GM12878 (cell line): ENCODE measurements around the gene SPTBN2. TPM values are rescaled to one million over a fixed set of nuclear protein-coding genes. Genes with fewer than 3 reads are reported as not detected.

ENCODE experiments used
- ATAC-seq: fragments of 200-7000 bp; cut with Tn5 transposase; 3 replicates; pipeline ENCODE4 v1.9.1; 2020; ENCODE audit warnings: mild to moderate bottlenecking, moderate library complexity
- BruUV-seq: library from RNA; stranded (reverse); fragments of 400-500 nt; replicated peaks from 2 replicates; lab custom pipeline; 2021; lab: Mats Ljungman, UMichigan
- CTCF ChIA-PET: fragments of 300-600 bp; sonication (Branson Sonifier 250); formaldehyde crosslinking; extraction: SDS; loops from one replicate; lab custom pipeline; 2021; ENCODE audit warnings: inconsistent platforms; lab: Yijun Ruan, JAX
- POLR2A ChIA-PET: fragments of 350-600 bp; formaldehyde crosslinking; extraction: SDS; loops from one replicate; lab custom pipeline; 2021; ENCODE audit warnings: inconsistent platforms; lab: Charles Lee
- RAD21 ChIA-PET: fragments of 300-600 bp; sonication (Branson Sonifier 250); formaldehyde crosslinking; loops from one replicate; lab custom pipeline; 2023; ENCODE audit warnings: antibody characterized with exemption; ENCODE audit not compliant: unreplicated experiment; lab: Charles Lee
- SMC1A ChIA-PET: fragments of 300-600 bp; sonication (Branson Sonifier 250); formaldehyde crosslinking; loops from one replicate; lab custom pipeline; 2023; ENCODE audit not compliant: unreplicated experiment, uncharacterized antibody; lab: Charles Lee
- DNase-seq: peaks from one replicate; pipeline ENCODE4 v3.0.0-alpha.2; 2011; ENCODE audit warnings: low read depth, low spot score
- FAIRE-seq: peaks from 3 replicates; lab custom pipeline; 2011; peaks lifted over from hg19 to GRCh38; lab: Jason Lieb, UNC
- H2AFZ ChIP-seq: 2 replicates; pipeline ENCODE4 v1.6.0; 2011; ENCODE audit warnings: low read depth, low read length, control low read depth; ENCODE audit not compliant: control insufficient read depth
- H3K27ac ChIP-seq: 2 replicates; pipeline ENCODE4 v1.5.1; 2011; ENCODE audit warnings: control low read depth; ENCODE audit not compliant: control insufficient read depth, insufficient read depth
- H3K27me3 ChIP-seq, 2 experiments: replicated peaks in 1 of 2; 2 replicates each; pipeline versions ENCODE4 v1.6.0 to v1.6.1; 2011; ENCODE audit warnings: low read length in 1 of 2; ENCODE audit not compliant: control insufficient read depth in 2 of 2, insufficient read depth in 2 of 2
- H3K36me3 ChIP-seq, 2 experiments: 2 replicates each; pipeline ENCODE4 v1.5.1; 2011; ENCODE audit warnings: low read length in 1 of 2; ENCODE audit not compliant: control insufficient read depth in 2 of 2, insufficient read depth in 2 of 2
- H3K4me1 ChIP-seq: 2 replicates; pipeline ENCODE4 v1.6.1; 2011; ENCODE audit warnings: mild to moderate bottlenecking, low read length, moderate library complexity, mixed read lengths; ENCODE audit not compliant: control insufficient read depth, insufficient read depth
- H3K4me2 ChIP-seq: 2 replicates; pipeline ENCODE4 v1.6.0; 2011; ENCODE audit warnings: control low read depth; ENCODE audit not compliant: control insufficient read depth, insufficient read depth
- H3K4me3 ChIP-seq: fragments of 200-600 bp; sonication (generic); 2 replicates; pipeline ENCODE4 v1.5.1; 2016
- H3K79me2 ChIP-seq: 2 replicates; pipeline ENCODE4 v1.6.0; 2011; ENCODE audit warnings: low read length; ENCODE audit not compliant: control insufficient read depth, insufficient read depth
- H3K9ac ChIP-seq: 2 replicates; pipeline ENCODE4 v1.8.0; 2011; ENCODE audit warnings: low read length, control low read depth, mixed read lengths; ENCODE audit not compliant: control insufficient read depth, insufficient read depth
- H3K9me3 ChIP-seq: replicated peaks from 3 replicates; pipeline ENCODE4 v1.5.1; 2011; ENCODE audit warnings: mild to moderate bottlenecking, low read length; ENCODE audit not compliant: control insufficient read depth, insufficient read depth
- H4K20me1 ChIP-seq: 2 replicates; pipeline ENCODE4 v1.6.0; 2011; ENCODE audit not compliant: control insufficient read depth, insufficient read depth
- BRCA1 ChIP-seq: IDR thresholded peaks from 2 replicates; pipeline ENCODE4 v1.6.1; 2011; ENCODE audit warnings: low read depth, low read length, improper control_type of control experiment
- GABPA ChIP-seq: IDR thresholded peaks from 2 replicates; pipeline ENCODE4 v1.6.1; 2014; ENCODE audit warnings: antibody characterized with exemption, low read depth, mild to moderate bottlenecking, inconsistent platforms
- HCFC1 ChIP-seq: fragments of 150-350 bp; IDR thresholded peaks from 2 replicates; pipeline ENCODE4 v1.6.1; 2014; ENCODE audit warnings: low read length
- KDM1A ChIP-seq: fragments of 200-600 bp; sonication (generic); IDR thresholded peaks from 2 replicates; pipeline ENCODE4 v1.6.1; 2016; ENCODE audit warnings: borderline replicate concordance
- MXI1 ChIP-seq: fragments of 150-350 bp; IDR thresholded peaks from 2 replicates; pipeline ENCODE4 v1.6.1; 2011; ENCODE audit warnings: low read depth, mild to moderate bottlenecking, inconsistent platforms, low read length, improper control_type of control experiment
- RAD21 ChIP-seq: IDR thresholded peaks from 2 replicates; pipeline ENCODE4 v1.6.1; 2011; ENCODE audit warnings: mild to moderate bottlenecking, low read depth, low read length, moderate library complexity; ENCODE audit not compliant: insufficient read depth
- RBBP5 ChIP-seq: fragments of 200-600 bp; sonication (generic); conservative IDR thresholded peaks from 2 replicates; pipeline ENCODE4 v1.6.1; 2016
- SIN3A ChIP-seq: IDR thresholded peaks from 2 replicates; pipeline ENCODE4 v1.6.1; 2012; ENCODE audit warnings: low read depth, low read length, improper control_type of control experiment
- STAT3 ChIP-seq: IDR thresholded peaks from 2 replicates; pipeline ENCODE4 v1.6.1; 2011; ENCODE audit warnings: low read depth, low read length, improper control_type of control experiment
- YBX1 ChIP-seq: fragments of 450-650 bp; IDR thresholded peaks from 2 replicates; pipeline ENCODE4 v1.6.1; 2016; ENCODE audit warnings: antibody characterized with exemption
- ZBED1 ChIP-seq: IDR thresholded peaks from 2 replicates; pipeline ENCODE4 v1.6.1; 2016; ENCODE audit warnings: borderline replicate concordance
- ZNF274 ChIP-seq: IDR thresholded peaks from one replicate; pipeline ENCODE4 v1.8.0; 2011; ENCODE audit not compliant: insufficient read length, insufficient read depth
- WGBS: methylation state at CpG from one replicate; pipeline ENCODE4 v1.1.6; 2016; ENCODE audit warnings: low lambda C conversion rate; ENCODE audit not compliant: insufficient replicate concordance, insufficient coverage; ENCODE audit errors: missing lambda C conversion rate; 5-methylcytosine and 5-hydroxymethylcytosine counted together
- in situ Hi-C: fragments of 300-500 bp; cut with MboI; formaldehyde crosslinking; loops from 9 replicates; pipeline ENCODE4 v1.14.3; 2018; ENCODE audit warnings: mixed read lengths
- intact Hi-C: fragments of 100-400 bp; cut with micrococcal nuclease; formaldehyde crosslinking; loops from one replicate; pipeline ENCODE4 v1.14.2; 2022; ENCODE audit not compliant: unreplicated experiment
- polyA plus RNA-seq, 11 experiments: library from polyadenylated mRNA; depleted of rRNA in 4 of 11; unstranded in 6 of 11; stranded (reverse) in 5 of 11; fragments of >200 nt; fragmentation: Nextera tagmentation in 4 of 11; fragmentation: Illumina TruSeq in 1 of 11; extraction: Ambion mirVana in 4 of 11; extraction: Trizol in 1 of 11; gene quantifications; 1 replicate in 1 of 11; 2 replicates in 10 of 11; pipeline versions ENCODE4 v1.2.1 to v1.2.3, GENCODE V29; 2011 to 2016; ENCODE audit warnings: inconsistent platforms in 2 of 11, missing spikeins in 2 of 11, low read depth in 1 of 11
- total RNA-seq, 4 experiments: library from RNA; depleted of rRNA in 3 of 4; stranded (reverse); fragments of >200 nt in 3 of 4; fragmentation: Illumina TruSeq in 1 of 4; extraction: Trizol in 1 of 4; gene quantifications; 2 replicates each; pipeline versions ENCODE4 v1.2.1 to v1.2.3, GENCODE V29; 2013 to 2021
- TF ChIP-seq, protein P1 (sequence below): fragments of 450-650 bp; IDR thresholded peaks from 2 replicates; pipeline ENCODE4 v1.6.1; 2014; ENCODE audit warnings: mild to moderate bottlenecking
- TF ChIP-seq, protein P2 (sequence below): fragments of 450-650 bp; IDR thresholded peaks from 2 replicates; pipeline ENCODE4 v1.6.1; 2016; ENCODE audit warnings: mild to moderate bottlenecking, moderate library complexity, borderline replicate concordance

The SPTBN2 gene
- total and polyA plus RNA-seq, 10 of the 15 experiments (the other 5 are each of a cell fraction or from before 2014, with no cell fraction given) = 0.38 to 1.0 (median 0.69) TPM; not detected in 5

DNA sequence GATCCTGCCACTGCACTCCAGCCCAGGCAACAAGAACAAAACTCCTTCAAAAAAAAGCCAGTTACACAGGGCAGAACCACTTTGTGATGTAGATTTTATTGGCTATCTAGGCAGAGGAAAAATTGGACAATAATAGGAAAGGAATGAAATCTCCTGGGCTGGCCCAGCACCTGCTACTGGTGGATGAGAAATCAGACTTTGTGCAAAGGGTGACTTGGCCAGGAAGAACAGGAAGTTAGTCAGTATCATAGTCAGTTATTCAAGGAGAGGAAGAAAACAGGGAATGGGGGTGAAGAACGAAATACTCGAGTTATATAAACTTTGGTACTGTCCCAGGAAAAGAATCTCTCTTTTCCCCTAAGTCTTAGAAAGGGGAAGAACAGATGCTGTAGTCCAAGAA, 11.0 kb upstream of the SPTBN2 start:
- no TSS peak for BruUV-seq
- no peak overlapping the region for H3K4me2 ChIP-seq
- H3K4me1 ChIP-seq = no peaks in the 10 kb centered on the region
- no peaks in the 10 kb centered on the region for H3K36me3 ChIP-seq
- no peak for FAIRE-seq
- H3K4me3 ChIP-seq = no peak overlapping the region
- no peak overlapping the region for H3K27ac ChIP-seq
- TF ChIP-seq KDM1A (no peak), RAD21 (no peak), ZBED1 (no peak), BRCA1 (no peak), HCFC1 (no peak), MXI1 (no peak), SIN3A (no peak), GABPA (no peak), RBBP5 (no peak), ZNF274 (no peak), STAT3 (no peak), YBX1 (no peak)
- TF ChIP-seq, protein P1, sequence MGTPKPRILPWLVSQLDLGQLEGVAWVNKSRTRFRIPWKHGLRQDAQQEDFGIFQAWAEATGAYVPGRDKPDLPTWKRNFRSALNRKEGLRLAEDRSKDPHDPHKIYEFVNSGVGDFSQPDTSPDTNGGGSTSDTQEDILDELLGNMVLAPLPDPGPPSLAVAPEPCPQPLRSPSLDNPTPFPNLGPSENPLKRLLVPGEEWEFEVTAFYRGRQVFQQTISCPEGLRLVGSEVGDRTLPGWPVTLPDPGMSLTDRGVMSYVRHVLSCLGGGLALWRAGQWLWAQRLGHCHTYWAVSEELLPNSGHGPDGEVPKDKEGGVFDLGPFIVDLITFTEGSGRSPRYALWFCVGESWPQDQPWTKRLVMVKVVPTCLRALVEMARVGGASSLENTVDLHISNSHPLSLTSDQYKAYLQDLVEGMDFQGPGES = no peak
- TF ChIP-seq, protein P2, sequence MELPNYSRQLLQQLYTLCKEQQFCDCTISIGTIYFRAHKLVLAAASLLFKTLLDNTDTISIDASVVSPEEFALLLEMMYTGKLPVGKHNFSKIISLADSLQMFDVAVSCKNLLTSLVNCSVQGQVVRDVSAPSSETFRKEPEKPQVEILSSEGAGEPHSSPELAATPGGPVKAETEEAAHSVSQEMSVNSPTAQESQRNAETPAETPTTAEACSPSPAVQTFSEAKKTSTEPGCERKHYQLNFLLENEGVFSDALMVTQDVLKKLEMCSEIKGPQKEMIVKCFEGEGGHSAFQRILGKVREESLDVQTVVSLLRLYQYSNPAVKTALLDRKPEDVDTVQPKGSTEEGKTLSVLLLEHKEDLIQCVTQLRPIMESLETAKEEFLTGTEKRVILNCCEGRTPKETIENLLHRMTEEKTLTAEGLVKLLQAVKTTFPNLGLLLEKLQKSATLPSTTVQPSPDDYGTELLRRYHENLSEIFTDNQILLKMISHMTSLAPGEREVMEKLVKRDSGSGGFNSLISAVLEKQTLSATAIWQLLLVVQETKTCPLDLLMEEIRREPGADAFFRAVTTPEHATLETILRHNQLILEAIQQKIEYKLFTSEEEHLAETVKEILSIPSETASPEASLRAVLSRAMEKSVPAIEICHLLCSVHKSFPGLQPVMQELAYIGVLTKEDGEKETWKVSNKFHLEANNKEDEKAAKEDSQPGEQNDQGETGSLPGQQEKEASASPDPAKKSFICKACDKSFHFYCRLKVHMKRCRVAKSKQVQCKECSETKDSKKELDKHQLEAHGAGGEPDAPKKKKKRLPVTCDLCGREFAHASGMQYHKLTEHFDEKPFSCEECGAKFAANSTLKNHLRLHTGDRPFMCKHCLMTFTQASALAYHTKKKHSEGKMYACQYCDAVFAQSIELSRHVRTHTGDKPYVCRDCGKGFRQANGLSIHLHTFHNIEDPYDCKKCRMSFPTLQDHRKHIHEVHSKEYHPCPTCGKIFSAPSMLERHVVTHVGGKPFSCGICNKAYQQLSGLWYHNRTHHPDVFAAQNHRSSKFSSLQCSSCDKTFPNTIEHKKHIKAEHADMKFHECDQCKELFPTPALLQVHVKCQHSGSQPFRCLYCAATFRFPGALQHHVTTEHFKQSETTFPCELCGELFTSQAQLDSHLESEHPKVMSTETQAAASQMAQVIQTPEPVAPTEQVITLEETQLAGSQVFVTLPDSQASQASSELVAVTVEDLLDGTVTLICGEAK = no peak
- H3K79me2 ChIP-seq = no peaks in the 10 kb centered on the region
- H3K9me3 ChIP-seq = peaks cover 1% of the 10 kb centered on the region; the same call in 2 of the 3 replicates
- H3K27me3 ChIP-seq = no peaks in the 10 kb centered on the region; a peak in 1 of 4 replicates
- no peaks in the 10 kb centered on the region for H4K20me1 ChIP-seq
- in situ Hi-C loops = no loop called here
- ChIA-PET CTCF (no interaction called here), POLR2A (no interaction called here), RAD21 (no interaction called here), SMC1A (no interaction called here)
- no peak for ATAC-seq
- 56% methylated on average over 2 of the region's 2 CpGs for WGBS
- DNase-seq = no peak
- H2AFZ ChIP-seq = no peak overlapping the region
- no peak overlapping the region for H3K9ac ChIP-seq
- intact Hi-C loops = no loop called here
